Stimulated activated CD4-positive, alpha-beta T cell treated with anti-CD3 and anti-CD28 coated beads, Interleukin-15, amount 100 ng/mL, for 48 hours (primary cell): ENCODE data around the gene SEMA5A.
"Not testable (repeated sequence)": the region's sequence is repeated elsewhere in the genome, so short reads cannot be mapped to it uniquely, and the experiment has no call there.

Source experiments
- DNase-seq, 2 donors: peaks; one replicate each; pipeline ENCODE4 v3.0.0-alpha.2; 2020; ENCODE audit warnings: low read depth in 2 of 2

The SEMA5A gene

DNA sequence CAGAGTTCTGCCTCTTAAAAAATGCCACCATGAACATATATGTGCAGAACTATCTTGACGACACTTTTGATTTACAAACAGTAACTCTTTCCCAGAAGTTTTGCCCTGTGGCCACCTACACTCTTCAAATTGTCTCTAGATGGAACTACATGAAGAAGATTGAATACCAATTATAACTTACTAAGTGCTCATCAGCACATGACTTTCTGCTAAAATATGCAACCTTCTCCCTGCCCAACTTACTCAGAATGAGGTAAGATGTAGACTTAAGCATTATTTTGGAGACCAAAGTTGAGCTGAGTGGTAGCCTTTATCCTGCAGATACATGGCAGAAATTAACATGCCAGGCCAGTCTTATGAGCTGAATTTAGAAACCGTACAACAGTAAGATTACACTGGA lies 105.4 kb downstream of the SEMA5A start:
- no peak for DNase-seq

DNA sequence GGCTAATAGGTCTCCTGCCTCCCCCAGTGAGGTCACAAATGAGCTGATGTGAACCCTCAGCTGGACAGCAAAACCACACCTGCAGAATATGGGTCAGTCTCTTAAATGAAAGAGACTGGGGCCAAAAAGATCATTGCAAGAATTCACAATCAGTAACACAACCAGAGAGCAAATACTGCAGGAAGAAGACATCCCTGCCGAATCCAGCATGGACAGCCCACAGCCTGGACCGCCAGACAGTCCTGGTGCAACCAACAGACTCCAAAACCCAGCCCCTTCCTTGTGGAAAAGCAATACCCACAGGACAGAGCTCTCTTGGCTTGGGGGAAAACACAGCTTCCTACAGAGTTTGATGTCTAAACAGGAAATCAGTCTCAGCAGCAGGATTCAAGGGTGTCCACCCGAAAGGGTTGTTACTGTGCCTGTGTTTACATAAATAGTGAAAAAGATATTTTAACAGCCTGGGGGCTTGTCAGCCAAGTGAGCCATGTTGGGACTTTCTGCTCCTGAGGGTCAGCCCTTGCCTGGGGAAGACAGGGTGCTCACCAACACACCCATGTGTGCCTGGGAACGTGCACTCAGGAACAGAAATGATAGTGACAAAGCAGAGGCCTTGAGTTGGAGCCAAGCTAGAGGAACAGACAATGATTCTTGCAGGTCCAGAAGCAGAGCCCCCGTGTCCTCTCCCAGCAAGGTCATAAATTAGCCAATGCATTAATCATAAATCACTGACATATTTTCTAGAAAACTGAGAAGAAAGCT lies 106.2 kb downstream of the SEMA5A start:
- no peak for DNase-seq

DNA sequence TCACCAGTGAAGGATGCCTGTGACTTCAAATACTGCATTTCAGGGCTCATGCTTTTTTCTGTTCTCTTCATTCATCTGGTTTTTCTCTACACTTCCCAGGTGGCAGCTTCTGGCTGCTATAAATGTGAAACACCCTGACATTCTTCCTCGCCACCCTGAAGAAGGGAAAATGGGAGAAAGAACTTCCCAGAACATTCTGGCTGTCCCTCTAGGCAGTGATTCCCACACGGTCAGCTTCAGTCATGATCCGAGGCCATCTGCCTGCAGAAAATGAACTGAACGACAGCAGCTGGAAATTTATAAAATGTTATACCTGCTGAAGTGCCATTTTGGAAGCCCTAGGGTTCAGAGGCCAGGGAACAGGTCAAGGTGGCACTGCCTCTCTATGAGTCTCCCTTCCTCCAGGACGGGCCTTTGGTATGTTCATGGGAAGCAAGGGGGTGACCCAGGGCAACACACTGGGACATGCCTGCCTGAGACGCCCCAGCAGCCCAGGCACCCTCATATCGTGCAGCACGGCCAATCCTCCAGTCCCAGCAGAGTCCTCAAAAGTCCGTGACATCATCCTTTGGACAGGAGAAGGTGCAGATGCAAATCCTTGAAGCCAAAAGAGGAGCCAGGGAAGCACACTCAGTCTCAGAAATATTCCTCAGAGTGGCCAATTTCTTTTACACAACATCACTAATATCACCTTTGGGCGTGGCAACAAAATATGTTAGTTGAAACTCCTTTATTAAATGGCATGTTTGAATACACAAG lies 107.1 kb downstream of the SEMA5A start:
- no peak for DNase-seq

DNA sequence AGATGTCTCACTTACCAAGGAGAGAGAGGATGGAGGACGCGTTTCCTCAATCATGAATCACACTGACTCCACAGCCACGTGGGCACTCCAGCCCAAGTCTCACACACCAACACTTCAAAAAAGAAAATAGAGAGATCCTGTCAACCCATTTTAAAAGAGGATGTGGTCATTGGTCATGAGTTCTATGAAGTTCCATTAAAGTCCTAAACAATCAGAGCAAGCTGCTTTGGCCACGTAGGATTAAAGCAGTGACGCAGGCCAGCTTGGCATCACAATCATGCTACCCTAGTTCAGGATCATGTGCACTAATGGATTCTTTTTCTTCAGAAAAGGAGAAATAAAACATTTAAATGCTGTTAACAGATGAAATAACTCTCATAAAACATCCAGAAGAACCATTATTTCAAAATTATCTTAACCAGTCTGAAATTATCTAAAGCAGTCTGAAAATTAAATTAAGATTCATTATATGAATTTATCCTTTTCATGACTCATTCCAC lies 108.1 kb downstream of the SEMA5A start:
- DNase-seq, result no peak

DNA sequence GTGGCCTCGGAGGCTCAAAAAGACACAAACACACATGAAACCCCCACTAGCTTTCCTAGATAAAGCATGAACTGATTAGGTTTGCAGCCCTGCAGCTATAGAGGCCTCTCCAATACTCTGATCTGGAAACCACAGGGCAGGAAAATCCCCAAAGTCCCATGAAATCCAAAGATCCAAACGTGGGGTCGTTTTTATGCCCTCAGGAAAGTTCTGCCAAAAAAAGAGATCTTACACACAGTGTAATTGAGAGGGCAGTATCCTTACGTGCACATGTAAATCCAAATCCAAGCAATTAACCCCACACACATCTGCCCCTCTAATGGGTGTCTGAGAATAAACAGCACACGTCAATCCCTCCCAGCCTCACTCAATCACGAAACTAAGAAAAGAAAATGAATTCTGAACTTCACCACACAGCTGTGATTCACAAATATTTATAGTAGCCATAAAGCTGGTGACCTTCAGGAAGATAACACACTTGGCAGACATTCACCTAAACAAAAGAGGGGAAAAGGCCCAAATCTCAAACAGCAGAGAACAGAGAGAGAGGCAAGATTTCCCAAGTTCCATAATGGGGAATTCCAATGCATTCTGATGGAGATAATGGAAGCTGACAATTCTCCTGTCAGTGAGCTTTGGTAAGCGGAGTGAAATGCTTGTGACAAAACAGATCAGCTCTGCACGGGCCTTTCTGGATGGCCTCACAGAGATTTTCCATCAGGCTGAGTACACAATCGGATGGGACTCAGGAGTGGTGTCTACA lies 114.2 kb downstream of the SEMA5A start:
- DNase-seq, result no peak

DNA sequence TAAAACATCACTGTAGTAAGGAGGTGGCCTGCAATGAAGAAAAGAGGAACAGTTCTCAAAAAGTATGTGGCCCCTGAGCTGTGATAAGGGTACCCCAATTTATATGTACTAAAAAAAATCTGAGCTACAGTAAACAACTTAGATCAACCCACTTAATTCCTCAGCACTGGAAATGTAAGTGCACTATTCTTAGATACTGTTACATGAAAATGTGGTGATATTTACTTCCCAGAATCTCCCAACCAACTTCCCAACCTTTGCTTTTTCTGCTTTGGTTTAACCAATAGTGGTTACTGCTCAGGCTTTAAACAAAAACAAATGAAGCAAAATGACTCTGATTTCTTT lies 114.8 kb downstream of the SEMA5A start:
- no peak for DNase-seq

DNA sequence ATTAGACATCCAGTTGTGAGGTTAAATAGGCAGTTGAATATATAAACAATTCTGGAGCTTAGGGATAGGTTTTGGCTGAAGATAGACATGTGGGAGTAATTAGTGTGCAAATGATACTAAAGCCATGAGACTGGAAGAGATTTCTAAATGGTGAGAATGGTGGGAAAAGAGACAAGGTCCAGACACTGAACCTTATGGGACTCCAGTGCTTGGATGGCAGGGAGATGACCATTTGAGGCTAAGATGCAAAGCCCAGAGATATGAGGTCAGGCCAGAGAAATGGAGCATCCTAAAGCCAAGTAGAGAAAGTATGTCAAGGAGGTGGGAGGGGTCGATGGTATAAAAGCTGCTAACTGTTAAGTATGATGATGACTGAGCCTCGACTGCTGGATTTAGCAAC lies 115.6 kb downstream of the SEMA5A start:
- no peak for DNase-seq

DNA sequence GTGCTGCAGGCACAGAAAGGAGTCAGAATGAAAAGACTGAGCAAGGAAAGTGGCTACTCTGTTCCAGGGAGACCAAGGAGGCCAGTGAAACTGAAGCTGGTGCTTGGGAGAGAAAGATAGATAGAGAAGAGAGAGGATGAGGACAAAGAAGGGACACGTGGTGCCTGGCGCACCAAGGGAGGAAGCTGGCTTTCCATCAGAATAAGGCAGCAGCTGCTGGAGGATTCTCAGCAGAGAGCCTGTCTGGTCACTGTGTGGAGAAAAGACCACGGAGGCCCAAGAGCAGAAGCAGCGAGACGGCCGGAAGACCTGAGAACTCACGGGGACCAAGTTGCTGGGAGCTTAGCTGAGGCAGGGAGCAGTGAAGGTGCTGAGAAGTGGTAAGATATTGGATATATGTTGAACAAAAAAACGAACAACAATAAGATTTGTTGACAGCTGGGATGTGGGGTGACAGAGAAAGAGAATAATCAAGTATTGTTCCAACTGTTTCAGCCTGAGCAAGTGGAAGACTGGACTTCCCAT lies 116.1 kb downstream of the SEMA5A start:
- no peak for DNase-seq

DNA sequence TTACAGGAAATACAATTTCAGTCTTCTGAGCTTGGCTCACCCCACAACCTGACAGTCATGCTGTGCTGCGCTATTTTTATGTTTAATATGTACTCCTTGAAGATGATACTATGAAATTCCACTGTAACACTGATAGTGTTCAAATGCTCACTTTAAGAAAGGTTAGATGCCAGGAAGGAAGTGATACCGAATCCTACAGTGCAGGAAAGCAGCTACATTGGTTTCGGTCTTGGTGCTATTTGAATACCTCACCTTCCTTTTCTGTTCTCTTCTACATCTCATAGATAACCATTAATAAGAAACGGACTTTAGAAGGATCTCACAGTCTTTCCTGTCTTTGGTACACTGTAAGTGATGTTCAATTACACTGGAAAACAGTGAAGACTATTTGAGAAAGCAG lies 117.6 kb downstream of the SEMA5A start:
- no peak for DNase-seq

DNA sequence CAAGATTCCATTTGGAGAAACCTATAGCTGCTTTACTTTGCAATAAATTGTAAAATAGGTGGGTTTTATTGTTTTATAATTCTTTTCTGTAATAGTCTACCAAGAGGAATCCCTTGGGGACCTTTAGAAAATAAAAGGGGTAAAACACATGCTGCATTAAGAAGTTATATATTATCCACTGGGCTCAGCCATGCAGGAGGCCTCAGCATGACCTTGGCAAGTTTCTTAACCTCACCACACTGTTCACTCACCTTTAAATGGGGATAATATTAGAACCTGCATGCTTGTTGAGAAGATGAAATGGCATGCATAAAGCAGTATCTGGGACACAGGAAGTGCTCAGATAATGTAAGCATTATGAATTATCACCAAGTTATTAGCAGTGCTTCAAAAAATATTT lies 120.2 kb downstream of the SEMA5A start:
- DNase-seq, result no peak

DNA sequence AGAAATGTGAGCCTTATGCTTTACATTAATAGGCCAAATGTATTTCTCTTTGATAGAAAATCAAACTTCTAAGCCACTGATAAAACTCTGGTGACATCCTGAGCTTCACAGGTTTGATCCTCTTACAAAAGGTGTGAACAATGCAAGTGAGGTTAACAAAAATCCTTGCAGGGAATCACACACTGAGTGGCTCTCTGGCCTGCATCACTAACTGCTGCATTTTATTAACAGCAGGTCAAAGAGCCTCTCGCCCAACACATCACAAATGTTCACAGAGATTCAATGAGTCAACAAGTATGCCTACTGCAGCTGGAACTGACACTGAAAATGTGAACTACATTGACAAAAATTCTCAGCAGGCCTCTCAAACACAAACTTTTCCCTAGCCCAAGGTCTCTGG lies 122.3 kb downstream of the SEMA5A start:
- DNase-seq, result no peak

DNA sequence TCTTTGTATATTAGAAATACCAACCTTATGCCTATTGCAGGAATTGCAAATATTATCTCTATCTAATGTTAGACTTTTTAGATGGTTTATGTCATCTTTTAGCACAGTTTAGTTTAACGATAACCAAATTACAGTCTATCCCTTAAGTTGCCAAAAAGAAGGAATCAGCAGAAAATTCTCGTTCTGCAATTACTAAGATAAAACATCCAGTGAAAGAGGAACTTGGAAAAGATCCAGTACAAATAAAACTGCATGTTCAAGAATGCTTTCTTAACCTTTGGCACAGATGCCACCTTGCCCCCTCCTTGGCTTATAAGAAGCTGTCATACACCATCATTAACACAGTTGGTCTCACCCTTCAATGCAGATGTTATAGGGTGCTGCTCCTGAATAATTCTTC lies 124.0 kb downstream of the SEMA5A start:
- DNase-seq, result no peak

DNA sequence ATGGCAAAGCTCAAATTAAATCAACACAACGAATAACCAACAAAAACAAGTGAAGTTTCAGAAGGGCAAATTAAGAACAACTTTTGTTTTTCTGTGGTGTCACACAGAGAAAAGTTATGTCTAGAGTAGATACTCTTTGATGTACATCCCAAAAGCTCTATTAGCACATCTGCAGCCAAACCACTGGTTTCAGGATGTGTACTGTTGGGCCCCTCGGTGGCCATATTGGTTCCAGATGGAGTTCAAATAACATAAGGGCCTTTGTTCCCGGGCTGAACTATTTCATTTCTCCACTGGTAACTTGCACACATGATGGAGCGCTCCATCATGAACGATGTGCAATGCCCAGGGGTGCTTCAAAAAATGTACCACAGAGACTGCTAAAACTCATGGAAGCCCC lies 126.1 kb downstream of the SEMA5A start:
- DNase-seq, result no peak

DNA sequence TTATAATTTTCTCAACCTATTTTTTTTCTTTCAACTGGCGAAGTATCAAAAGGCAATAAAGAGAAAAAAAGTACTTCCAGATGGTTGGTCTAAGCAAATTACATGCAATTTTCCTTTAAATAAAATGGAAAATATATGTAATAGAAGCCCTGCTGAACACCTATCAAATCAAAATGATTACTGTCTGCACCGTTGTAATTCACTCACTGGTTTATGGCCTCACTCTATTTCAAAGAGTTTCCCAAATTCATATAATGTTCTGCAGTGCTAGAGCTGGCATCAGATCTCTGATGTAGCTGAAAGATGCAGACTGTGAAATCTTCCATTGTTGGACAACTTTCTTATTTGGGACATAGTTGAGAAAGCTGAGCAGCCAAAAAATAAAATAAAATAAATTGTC lies 130.3 kb downstream of the SEMA5A start:
- no peak for DNase-seq

DNA sequence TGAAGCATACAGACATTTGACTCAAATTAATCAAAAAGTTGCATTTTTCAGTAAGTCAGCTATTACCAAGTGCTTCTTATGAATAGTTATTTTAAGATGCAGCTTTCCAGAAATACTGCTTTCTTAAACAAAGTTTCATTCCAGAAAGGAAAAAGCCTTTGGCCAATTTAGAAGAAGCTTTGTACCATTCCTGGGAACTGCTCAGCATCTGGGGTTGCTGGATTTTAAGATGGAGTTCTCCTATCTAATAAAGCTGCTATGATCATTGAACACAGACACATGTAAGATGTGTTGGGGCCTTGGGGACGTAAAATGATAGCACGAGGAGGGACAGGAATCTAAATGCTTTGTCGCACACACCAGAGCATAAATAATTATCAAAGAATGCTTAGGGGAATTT lies 130.8 kb downstream of the SEMA5A start:
- DNase-seq, result no peak

DNA sequence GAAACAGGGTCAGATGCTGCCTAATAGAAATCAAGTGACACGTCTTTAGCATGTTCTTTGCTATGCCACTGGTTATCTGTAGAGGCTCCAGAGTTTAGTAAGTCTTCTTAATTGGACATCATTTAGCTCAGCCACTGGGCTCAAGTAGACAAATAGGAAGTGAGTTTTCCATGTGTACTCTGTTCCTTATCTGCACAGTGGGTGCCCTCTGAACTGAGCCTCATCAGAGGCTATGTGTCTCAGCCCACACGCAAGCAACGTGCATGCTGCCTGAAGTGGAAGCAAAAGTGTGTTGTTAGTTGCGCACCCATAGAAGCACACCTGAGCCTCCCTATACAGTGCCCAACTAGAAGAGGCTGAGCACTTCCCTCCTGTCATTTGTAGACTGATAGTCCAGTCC lies 134.7 kb downstream of the SEMA5A start:
- DNase-seq, result no peak

DNA sequence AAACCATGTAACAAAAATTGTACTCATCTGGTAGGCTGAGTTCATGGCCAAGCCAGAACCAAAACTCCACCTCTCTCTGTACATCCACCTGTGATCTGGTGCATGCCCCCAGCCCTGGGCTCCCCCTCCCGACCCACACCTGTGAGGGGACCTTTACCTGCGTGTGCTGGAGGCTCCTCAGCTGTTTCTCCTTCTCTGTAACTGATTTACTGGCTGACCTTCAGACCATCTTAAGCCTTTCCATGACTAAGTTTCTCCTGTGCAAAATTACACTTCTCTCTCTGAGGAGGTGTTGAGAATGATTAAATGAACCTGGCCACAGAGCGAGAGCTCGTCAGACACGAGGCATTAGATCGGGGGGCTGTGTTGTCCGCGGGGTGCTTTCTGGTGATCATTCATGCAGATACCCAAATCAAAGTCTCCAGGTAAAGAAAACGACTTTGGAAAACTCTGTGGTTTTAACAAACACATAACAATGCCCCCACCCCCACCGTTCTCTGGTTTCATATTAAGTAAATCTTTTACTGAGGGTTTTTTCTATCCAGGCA lies 136.4 kb downstream of the SEMA5A start:
- no peak for DNase-seq

DNA sequence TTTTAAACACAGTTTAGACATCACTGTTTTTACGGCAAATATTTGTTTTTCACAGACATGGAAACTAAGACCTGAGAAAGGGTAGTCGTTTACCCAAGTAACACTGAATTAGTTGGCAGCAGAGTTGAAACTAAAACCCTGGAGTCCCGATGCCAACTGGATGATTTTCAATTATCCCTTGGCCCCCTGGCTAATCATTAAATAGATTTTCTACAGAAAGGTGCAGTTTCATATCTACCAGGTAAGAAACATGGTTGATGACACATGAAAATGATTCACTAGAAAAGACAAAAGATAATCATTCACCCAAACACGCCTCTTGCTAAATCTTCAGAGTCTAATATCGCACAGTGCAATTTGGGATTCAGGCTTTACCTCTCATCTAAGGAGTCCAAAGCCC lies 136.9 kb downstream of the SEMA5A start:
- no peak for DNase-seq

DNA sequence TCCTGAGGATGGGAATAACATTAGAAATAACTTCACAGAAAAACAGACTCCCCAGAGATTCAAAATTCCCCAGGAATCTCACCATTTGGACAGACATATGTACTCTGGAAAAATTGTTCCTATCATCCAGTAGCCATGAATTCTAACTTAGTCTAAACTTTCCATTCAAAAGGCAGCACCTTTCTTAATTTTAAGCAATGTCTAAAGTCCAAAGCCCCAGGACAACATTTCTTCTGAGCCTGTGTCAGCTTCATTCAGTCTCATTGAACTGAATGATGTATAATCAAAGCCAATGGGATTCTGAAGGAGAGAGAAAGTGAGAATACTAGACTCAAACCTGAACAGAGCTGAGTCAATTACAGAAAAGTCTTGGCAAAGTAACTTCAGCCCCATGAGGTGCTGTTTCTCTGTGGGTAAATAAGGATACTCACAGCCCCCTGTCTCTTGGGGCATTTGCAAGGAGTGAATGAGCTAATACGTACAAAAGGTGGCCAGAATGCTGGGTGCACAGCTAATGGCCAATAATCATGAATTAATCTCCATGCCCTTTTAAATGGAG lies 140.6 kb downstream of the SEMA5A start:
- no peak for DNase-seq

DNA sequence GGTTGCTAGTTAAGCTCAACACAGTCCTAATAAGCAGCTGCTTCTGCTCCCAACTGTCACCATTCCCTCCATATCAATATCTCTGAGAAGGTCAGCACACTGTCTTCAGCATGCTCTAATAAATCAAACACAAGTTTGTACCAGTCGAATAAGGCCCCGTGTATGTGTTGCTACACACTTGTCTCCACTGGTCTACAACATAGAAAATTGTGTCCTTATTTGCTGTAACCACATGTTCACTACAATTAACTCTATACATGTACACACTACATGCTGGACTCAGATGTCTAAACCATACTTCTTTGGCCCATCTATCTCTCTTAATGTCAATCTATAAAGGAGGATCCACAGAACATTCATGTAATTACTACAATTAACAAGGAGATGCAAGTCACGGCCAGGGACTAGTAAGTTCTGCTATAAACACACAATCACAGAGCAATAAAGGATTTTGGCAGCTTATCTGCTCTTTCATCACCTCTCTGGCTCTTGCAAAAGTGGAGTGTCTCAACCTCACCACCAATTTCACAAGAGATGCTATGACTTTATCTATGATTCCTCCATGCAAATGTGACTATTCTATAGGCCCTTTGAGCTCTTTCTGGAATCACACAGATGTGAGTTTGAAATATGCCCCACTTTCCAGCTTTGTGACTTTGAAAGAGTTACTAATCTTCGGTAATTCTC lies 143.9 kb downstream of the SEMA5A start:
- DNase-seq, result no peak

DNA sequence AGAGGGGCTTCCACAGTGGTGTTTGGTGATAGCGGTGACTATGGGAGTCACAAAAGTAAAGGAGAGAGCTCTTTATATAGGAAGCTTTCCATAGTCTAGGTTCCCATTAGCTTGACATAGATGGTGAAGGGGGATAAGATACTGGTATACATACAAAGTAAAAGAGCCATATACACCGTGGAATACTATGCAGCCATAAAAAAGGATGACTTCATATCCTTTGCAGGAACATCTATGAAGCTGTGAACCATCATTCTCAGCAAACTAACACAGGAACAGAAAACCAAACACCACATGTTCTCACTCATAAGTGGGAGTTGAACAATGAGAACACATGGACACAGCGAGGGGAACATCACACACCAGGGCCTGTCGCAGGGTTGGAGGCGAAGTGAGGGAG lies 146.1 kb downstream of the SEMA5A start:
- not testable (repeated sequence) for DNase-seq
